BE2C (cell line): Measurements from ENCODE around the gene PLEKHA5.
"Not testable (repeated sequence)": the region's sequence is repeated elsewhere in the genome, so short reads cannot be mapped to it uniquely, and the experiment has no call there.

ENCODE experiments used
- DNase-seq: peaks from one replicate; pipeline ENCODE4 v3.0.0-alpha.2; 2020
- H3K27me3 ChIP-seq: fragments of 250-450 bp; sonication (Bioruptor Pico); 2 replicates; pipeline ENCODE4 v1.5.1; 2020; ENCODE audit warnings: mild to moderate bottlenecking
- H3K36me3 ChIP-seq: fragments of 250-450 bp; sonication (Bioruptor Pico); 2 replicates; pipeline ENCODE4 v1.5.1; 2020; ENCODE audit warnings: mild to moderate bottlenecking
- H3K4me1 ChIP-seq: fragments of 250-450 bp; sonication (Bioruptor Pico); 2 replicates; pipeline ENCODE4 v1.5.1; 2020
- H3K4me3 ChIP-seq: 2 replicates; pipeline ENCODE4 v1.5.1; 2011; ENCODE audit warnings: low read depth, low read length
- H3K9me3 ChIP-seq: fragments of 250-450 bp; sonication (Bioruptor Pico); 2 replicates; pipeline ENCODE4 v1.5.1; 2020
- TF ChIP-seq, protein P1 (sequence below): IDR thresholded peaks from 2 replicates; pipeline ENCODE4 v1.5.1; 2012; ENCODE audit warnings: mild to moderate bottlenecking, low read depth, low read length

PLEKHA5 gene

DNA sequence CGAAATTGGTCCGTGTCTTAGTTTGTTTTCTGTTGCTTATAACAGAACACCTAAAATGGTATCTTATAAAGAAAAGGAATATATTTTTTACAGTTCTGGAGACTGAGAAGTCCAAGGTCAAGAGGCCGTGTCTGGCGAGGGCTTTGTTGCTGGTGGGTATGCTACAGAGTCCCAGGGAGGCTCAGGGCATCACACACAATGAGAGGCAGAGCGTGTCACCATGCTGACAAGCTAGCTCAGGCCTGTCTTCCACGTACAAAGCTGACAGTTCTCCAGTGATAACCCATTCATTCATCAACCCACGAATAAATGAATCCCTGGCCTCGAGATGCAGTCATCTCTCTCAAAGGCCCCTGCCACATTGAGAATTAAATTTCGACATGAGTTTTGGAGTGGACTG, 253.0 kb downstream of the PLEKHA5 start:
- Histone ChIP-seq H3K27me3 (no peaks in the 10 kb centered on the region), H3K4me3 (no peak overlapping the region), H3K36me3 (no peaks in the 10 kb centered on the region; the same call in 1 of the 2 replicates), H3K4me1 (no peaks in the 10 kb centered on the region), H3K9me3 (no peaks in the 10 kb centered on the region)
- TF ChIP-seq, protein P1, sequence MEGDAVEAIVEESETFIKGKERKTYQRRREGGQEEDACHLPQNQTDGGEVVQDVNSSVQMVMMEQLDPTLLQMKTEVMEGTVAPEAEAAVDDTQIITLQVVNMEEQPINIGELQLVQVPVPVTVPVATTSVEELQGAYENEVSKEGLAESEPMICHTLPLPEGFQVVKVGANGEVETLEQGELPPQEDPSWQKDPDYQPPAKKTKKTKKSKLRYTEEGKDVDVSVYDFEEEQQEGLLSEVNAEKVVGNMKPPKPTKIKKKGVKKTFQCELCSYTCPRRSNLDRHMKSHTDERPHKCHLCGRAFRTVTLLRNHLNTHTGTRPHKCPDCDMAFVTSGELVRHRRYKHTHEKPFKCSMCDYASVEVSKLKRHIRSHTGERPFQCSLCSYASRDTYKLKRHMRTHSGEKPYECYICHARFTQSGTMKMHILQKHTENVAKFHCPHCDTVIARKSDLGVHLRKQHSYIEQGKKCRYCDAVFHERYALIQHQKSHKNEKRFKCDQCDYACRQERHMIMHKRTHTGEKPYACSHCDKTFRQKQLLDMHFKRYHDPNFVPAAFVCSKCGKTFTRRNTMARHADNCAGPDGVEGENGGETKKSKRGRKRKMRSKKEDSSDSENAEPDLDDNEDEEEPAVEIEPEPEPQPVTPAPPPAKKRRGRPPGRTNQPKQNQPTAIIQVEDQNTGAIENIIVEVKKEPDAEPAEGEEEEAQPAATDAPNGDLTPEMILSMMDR, result no peak
- no peak for DNase-seq

DNA sequence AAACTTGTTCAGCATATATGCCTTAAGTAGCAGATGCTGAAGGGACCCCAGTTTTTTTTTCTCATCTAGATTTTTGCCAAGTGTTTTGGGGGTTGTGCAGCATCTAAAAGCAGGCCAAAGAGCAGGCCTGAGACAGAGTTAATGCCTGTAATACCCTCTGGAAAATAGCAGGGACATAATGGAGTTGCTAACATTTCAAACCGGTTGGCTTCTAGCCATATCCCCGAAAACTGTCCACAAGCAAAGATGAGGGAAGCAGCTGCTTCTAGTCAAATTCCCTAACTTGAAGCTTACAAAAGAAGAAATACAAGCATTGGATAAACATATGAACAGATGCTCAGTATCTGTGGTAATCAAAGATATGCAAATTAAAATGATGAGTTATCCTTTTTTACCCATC, 257.6 kb downstream of the PLEKHA5 start:
- no peaks in the 10 kb centered on the region for H3K27me3 ChIP-seq
- H3K9me3 ChIP-seq, result no peaks in the 10 kb centered on the region
- no peak overlapping the region for H3K4me3 ChIP-seq
- H3K36me3 ChIP-seq, result no peaks in the 10 kb centered on the region
- TF ChIP-seq, protein P1, result no peak
- H3K4me1 ChIP-seq, result no peaks in the 10 kb centered on the region
- no peak for DNase-seq

DNA sequence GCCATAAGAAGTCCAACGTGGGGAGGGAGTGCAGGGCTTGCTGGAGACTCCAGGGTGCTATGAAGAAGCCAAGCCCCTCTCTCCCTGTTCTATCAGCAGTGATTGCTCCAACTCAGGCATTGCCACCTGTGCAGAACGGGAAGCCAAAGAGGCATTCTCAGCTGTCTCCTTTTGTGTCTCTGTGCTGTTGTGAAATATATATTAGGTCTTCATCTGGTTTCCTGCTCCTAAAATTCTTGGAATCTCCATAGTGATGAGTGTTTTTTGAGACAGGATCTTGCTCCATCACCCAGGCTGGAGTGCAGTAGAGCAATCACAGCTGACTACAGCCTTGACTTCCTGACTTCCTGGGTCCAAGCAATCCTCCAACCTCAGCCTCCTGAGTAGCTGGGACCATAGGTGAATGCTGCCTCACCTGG, 258.6 kb downstream of the PLEKHA5 start:
- H3K9me3 ChIP-seq, result no peaks in the 10 kb centered on the region
- no peak overlapping the region for H3K4me3 ChIP-seq
- no peaks in the 10 kb centered on the region for H3K4me1 ChIP-seq
- H3K36me3 ChIP-seq, result no peaks in the 10 kb centered on the region
- H3K27me3 ChIP-seq, result no peaks in the 10 kb centered on the region
- TF ChIP-seq, protein P1, result no peak
- DNase-seq, result no peak

DNA sequence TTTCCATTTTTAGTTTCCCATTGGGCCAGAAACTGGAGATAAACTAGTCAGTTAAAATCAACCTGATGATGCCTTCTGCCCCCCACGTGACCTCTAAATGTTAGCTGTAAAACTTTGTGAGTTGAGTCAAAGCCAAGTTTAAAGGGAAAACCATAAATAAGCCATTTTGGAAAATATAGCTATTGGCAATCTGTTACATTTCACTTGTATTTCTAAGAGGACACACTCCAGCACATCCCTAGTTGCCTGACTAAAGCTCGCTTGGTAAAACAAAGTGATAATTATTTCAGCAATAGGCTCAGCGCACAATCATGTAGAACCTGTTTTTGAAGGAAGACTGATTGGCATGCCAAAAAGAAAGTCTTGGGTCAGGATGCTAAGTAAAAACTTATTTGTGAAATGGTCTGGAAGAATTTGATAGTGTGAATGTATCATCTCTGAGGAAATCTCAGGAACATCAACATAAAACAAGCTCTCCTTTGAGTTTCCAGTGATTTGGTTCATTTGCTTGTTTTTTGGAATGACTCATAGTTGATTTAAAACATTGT, 260.6 kb downstream of the PLEKHA5 start:
- Histone ChIP-seq H3K9me3 (no peaks in the 10 kb centered on the region), H3K27me3 (no peaks in the 10 kb centered on the region), H3K36me3 (no peaks in the 10 kb centered on the region), H3K4me3 (no peak overlapping the region), H3K4me1 (no peaks in the 10 kb centered on the region)
- TF ChIP-seq, protein P1, result no peak
- DNase-seq, result no peak

DNA sequence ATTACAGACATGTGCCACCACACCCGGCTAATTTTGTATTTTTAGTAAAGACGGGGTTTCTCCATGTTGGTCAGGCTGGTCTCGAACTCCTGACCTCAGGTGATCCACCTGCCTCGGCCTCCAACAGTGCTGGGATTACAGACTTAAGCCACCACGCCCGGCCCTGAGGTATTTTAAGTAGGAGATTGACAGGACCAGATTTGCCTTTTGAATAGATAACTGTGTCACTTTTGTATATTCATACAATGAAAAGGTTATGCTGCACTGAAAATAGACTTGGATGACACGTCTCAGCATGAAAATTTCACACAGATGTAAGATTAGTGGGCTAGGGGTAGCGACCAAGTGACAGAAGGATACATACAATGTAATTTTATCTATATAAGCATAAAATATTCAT, 263.1 kb downstream of the PLEKHA5 start:
- DNase-seq, H3K4me1 ChIP-seq, H3K27me3 ChIP-seq, H3K36me3 ChIP-seq, H3K9me3 ChIP-seq, H3K4me3 ChIP-seq: not testable (repeated sequence)

DNA sequence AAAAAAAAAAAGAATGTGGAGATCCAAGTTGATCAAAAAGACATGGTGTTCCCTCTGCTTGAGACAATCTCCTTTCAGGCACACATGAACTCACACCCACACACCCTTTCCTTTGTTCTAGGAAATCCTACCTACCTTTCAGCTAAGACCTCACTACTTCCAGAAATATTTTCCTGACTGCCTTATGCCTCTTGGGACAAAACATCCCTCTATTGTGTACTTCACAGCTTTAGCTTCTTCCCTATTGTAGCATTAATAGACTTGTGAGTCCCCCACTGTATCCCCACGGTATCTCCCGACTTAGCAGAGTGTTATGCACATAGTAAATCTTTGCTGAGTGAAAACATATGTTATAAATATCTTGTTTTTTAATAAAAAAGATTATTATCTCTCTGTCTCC, 264.9 kb downstream of the PLEKHA5 start:
- Histone ChIP-seq H3K27me3 (no peaks in the 10 kb centered on the region), H3K36me3 (no peaks in the 10 kb centered on the region), H3K9me3 (no peaks in the 10 kb centered on the region), H3K4me3 (no peak overlapping the region), H3K4me1 (no peaks in the 10 kb centered on the region)
- DNase-seq, result no peak
- TF ChIP-seq, protein P1, result no peak

DNA sequence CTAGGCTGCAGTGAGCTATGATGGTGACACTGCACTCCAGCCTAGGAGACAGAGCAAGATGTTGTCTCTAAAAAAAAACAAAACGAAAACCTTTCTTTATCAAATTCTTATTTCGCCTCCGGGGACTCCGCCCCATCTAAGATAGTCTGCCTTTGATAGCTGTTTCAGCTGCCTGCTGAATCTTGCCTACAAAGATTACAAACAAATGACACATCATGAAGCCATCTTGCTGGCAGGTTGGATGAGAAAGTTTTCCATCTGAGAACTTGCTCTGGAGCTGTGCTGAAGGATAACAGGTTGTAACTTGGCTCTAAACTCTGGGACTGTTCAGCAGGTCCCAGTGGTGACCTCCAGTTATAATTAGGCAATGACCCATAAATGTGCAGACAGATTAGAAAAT, 268.0 kb downstream of the PLEKHA5 start:
- H3K9me3 ChIP-seq, result no peaks in the 10 kb centered on the region

More for the DNA sequence above, 268.0 kb downstream of the PLEKHA5 start:
- Histone ChIP-seq H3K36me3 (no peaks in the 10 kb centered on the region), H3K4me3 (no peak overlapping the region), H3K27me3 (no peaks in the 10 kb centered on the region), H3K4me1 (no peaks in the 10 kb centered on the region)
- TF ChIP-seq, protein P1, result no peak
- DNase-seq, result no peak
